Vagina (tissue), 2 donors: ENCODE measurements around the gene MAP2K7.

ENCODE experiments used
- CTCF ChIP-seq, 3 experiments: fragments of 450-650 bp in 2 of 3; fragments of 200-600 bp in 1 of 3; sonication (generic) in 1 of 3; IDR thresholded peaks; one replicate each; pipeline ENCODE4 v1.5.1; 2017 to 2019; ENCODE audit warnings: antibody characterized with exemption in 3 of 3, mild to moderate bottlenecking in 2 of 3, moderate library complexity in 2 of 3
- POLR2A ChIP-seq, 2 donors: fragments of 450-650 bp; IDR thresholded peaks; one replicate each; pipeline ENCODE4 v1.6.1; 2017; ENCODE audit warnings: antibody characterized with exemption in 2 of 2, mild to moderate bottlenecking in 2 of 2, moderate library complexity in 2 of 2
- POLR2AphosphoS5 ChIP-seq, 2 donors: sonication (generic); formaldehyde crosslinking; IDR thresholded peaks; one replicate each; pipeline ENCODE4 v1.9.0; 2017; ENCODE audit warnings: antibody characterized with exemption in 2 of 2, mild to moderate bottlenecking in 2 of 2, low read depth in 1 of 2; ENCODE audit not compliant: insufficient read depth in 1 of 2

DNA sequence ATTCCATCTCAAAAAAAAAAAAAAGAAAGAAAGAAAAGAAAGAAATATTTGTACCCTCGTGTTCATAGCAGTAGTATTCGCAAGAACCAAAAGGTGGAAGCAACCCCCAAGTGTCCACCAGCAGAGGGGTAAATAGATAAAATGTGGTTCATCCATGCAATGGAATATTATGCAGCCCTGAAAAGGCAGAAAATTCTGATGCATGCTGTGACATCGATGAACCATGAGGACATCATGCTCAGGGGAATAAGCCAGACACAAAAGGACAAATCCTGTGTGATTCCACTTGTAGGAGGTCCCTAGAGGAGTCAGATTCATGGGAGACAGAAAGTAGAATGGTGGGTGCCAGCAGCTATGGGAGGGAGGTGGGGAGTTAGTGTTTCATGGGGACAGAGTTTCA lies 21.8 kb upstream of the MAP2K7 start:
- TF ChIP-seq CTCF (IDR thresholded peaks at IDR 0.05) (no peak), POLR2A (IDR thresholded peaks at IDR 0.05) (no peak), POLR2AphosphoS5 (IDR thresholded peaks at IDR 0.05; ENCODE audit: insufficient read depth in 1 of 2, low read depth in 1 of 2) (no peak)
